Measurements from ENCODE around the gene GPR39. TPM values are rescaled to one million over a fixed set of nuclear protein-coding genes. Genes with fewer than 3 reads are reported as not detected.

Gene GPR39
- total RNA-seq, 2 experiments from 2014 or later = not detected

DNA sequence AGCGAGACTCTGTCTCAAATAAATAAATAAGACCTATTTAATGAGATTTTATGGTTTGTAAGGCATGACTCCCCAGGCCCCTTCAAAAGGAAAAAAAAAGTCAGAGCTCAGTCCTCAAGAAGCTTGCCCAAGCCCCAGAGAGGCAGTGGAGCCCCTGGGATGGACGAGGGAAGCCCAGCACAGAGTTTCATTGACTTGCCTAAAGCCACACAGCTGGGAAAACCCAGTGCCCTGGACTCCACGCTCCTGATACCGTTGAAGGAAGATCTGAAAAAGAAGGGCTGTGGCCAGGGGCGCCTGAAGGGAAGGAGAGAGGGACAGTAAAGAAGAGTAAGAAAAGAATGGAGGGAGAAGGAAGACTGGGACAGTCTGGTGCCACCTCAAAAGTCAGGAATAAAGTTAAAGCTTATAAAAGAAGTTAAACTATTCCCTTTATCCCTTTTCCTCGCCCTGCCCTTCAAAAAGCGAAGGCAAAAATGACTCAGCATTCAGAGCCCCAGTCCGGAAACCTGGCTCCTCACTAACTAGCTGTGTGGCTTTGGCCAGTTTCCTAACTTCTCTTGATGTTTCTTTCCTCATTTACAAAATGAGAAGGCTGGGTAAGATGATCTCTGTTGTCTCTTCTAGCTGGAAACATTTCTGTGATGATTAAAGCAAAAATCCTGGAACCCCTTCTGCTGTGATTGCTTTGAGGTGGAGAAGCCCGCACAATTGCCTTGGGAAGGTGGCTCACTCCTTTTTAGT, 206.7 kb downstream of the GPR39 start:
- Mint-ChIP-seq H3K9me3 (no peaks in the 10 kb centered on the region), H3K27me3 (no peaks in the 10 kb centered on the region), H3K4me1 (ENCODE audit: low read depth) (no peaks in the 10 kb centered on the region), H3K36me3 (ENCODE audit: low read depth) (no peaks in the 10 kb centered on the region), H3K4me3 (no peak overlapping the region), H3K27ac (no peak overlapping the region)
- intact Hi-C loops (cut with micrococcal nuclease) = no loop called here
- no peak for DNase-seq
- ChIA-PET CTCF (no interaction called here), POLR2A (no interaction called here)
- no peak for ATAC-seq
- TF ChIP-seq, protein P1, sequence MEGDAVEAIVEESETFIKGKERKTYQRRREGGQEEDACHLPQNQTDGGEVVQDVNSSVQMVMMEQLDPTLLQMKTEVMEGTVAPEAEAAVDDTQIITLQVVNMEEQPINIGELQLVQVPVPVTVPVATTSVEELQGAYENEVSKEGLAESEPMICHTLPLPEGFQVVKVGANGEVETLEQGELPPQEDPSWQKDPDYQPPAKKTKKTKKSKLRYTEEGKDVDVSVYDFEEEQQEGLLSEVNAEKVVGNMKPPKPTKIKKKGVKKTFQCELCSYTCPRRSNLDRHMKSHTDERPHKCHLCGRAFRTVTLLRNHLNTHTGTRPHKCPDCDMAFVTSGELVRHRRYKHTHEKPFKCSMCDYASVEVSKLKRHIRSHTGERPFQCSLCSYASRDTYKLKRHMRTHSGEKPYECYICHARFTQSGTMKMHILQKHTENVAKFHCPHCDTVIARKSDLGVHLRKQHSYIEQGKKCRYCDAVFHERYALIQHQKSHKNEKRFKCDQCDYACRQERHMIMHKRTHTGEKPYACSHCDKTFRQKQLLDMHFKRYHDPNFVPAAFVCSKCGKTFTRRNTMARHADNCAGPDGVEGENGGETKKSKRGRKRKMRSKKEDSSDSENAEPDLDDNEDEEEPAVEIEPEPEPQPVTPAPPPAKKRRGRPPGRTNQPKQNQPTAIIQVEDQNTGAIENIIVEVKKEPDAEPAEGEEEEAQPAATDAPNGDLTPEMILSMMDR (IDR thresholded peaks at IDR 0.05) = no peak

DNA sequence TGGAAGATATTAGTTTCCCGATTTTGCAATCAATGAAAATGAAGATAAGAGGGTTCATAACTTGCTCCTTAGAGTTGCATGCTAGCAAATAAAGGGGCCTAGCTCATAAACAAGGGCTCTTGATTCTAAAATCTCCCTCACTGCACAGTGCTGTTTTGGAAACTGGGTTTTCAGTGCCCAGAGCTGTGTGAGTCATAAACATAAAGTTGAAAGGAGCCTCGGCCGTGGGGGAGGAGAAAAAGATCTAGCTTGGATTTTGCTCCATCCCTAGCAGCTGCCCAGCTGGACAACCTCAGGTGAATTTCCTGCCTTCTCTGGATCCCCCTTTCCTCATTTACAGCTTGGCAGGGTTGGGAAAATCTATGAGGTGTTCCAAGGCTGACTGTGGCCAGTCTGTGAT, 210.9 kb downstream of the GPR39 start:
- no peaks in the 10 kb centered on the region for H3K27me3 Mint-ChIP-seq
- no peak overlapping the region for H3K4me3 Mint-ChIP-seq
- H3K27ac Mint-ChIP-seq = no peak overlapping the region
- TF ChIP-seq, protein P1 (IDR thresholded peaks at IDR 0.05) = no peak
- POLR2A ChIA-PET = no interaction called here
- no peaks in the 10 kb centered on the region for H3K4me1 Mint-ChIP-seq (ENCODE audit: low read depth)
- ATAC-seq (no peak), DNase-seq (no peak)
- intact Hi-C loops (cut with micrococcal nuclease) = no loop called here
- H3K9me3 Mint-ChIP-seq = no peaks in the 10 kb centered on the region
- CTCF ChIA-PET = no interaction called here
- no peaks in the 10 kb centered on the region for H3K36me3 Mint-ChIP-seq (ENCODE audit: low read depth)

DNA sequence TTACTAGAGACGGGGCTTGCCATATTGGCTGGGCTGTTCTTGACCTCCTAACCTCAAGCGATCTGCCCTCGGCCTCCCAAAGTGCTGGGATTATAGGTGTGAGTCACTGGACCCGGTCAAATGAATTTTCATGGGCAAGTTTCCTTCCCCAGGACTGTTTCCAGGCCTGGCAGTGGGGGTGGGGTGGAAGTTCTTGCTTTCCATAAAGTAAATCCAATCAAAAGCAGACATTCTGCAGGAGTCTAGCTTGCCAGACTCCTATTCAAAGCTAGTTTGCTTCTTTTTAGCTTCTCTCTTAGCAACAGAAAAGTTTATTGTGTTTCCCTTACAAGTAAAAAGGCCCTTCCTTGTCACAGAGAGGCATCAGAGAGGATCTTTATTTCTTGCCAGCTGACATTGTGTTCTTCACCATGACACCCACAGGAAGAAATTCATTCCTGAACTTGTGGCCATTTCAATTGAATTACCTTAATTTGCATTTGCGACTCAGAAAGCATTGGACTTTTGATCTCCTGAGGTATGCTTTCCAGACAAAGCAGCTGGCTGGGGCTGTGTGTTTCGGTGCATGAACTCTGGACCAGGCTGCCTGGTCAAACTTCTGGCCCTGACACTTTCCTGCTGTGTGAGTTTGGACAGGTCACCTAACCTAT, 215.5 kb downstream of the GPR39 start:
- TF ChIP-seq, protein P1 (IDR thresholded peaks at IDR 0.05) = no peak
- Mint-ChIP-seq H3K4me3 (no peak overlapping the region), H3K9me3 (no peaks in the 10 kb centered on the region), H3K4me1 (ENCODE audit: low read depth) (no peaks in the 10 kb centered on the region), H3K36me3 (ENCODE audit: low read depth) (no peaks in the 10 kb centered on the region), H3K27me3 (peaks cover 2% of the 10 kb centered on the region), H3K27ac (no peak overlapping the region)
- ATAC-seq (no peak), DNase-seq (no peak)
- intact Hi-C loops (cut with micrococcal nuclease) = no loop called here
- ChIA-PET POLR2A (no interaction called here), CTCF (interaction anchor here (1.6 kb wide), 1 partner anchor 15 kb away, joined by 3 read pairs; no protein-coding TSS in a partner anchor)

DNA sequence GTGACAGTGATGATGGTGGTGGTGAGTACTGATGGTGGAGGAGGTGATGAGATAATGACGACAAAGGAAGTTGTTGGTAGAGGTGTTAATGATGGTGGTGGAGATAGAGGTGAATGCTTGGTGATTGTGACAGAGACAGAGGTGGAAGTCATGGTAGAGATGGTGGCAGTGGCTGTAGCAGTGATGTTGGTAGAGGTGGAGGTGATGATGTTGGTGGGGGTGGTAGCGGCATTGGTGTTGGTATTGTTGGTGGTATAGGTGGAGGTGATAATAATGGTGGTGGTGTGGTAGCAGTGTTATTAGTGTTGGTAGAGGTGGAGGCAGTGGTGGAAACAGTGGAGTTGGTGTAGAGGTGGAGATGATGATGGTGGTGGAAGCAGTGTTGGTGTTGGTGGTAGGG, 217.0 kb downstream of the GPR39 start:
- intact Hi-C loops (cut with micrococcal nuclease) = no loop called here
- no peak overlapping the region for H3K27ac Mint-ChIP-seq

DNA sequence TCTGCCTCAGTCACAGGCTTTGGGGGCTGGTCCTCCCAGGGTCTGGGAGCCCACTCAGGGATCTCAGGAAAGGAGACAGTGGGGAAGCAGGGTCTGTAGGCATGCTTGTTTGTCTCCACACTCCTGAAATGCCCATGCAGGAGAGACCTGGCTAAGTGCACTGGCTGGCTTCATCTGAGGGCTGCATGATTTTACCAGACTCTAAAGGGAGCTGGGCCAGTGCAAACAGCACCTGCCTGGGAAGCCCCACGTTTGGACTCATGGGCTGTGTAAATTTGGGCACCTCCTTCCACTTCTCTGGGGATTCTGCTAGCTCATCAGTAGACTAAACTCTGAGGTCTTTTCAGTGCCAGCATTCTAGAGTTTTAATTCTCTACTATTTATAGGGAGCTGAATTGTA, 219.7 kb downstream of the GPR39 start:
- peaks cover 2% of the 10 kb centered on the region for H3K27me3 Mint-ChIP-seq
- ChIA-PET POLR2A (no interaction called here), CTCF (no interaction called here)
- no peak overlapping the region for H3K4me3 Mint-ChIP-seq
- H3K9me3 Mint-ChIP-seq = no peaks in the 10 kb centered on the region
- TF ChIP-seq, protein P1 (IDR thresholded peaks at IDR 0.05) = no peak
- ATAC-seq (no peak), DNase-seq (no peak)
- intact Hi-C loops (cut with micrococcal nuclease) = no loop called here
- H3K4me1 Mint-ChIP-seq (ENCODE audit: low read depth) = no peaks in the 10 kb centered on the region
- no peak overlapping the region for H3K27ac Mint-ChIP-seq
- H3K36me3 Mint-ChIP-seq (ENCODE audit: low read depth) = no peaks in the 10 kb centered on the region

More for the DNA sequence above, 217.0 kb downstream of the GPR39 start:
- H3K27me3 Mint-ChIP-seq = peaks cover 2% of the 10 kb centered on the region
- TF ChIP-seq, protein P1 (IDR thresholded peaks at IDR 0.05) = no peak
- H3K9me3 Mint-ChIP-seq = no peaks in the 10 kb centered on the region
- no peaks in the 10 kb centered on the region for H3K4me1 Mint-ChIP-seq (ENCODE audit: low read depth)
- ChIA-PET CTCF (interaction anchor here (1.6 kb wide), 1 partner anchor 17 kb away, joined by 3 read pairs; no protein-coding TSS in a partner anchor), POLR2A (no interaction called here)
- DNase-seq = no peak
- no peak for ATAC-seq
- H3K36me3 Mint-ChIP-seq (ENCODE audit: low read depth) = no peaks in the 10 kb centered on the region
- H3K4me3 Mint-ChIP-seq = no peak overlapping the region
